AG04449 (cell line): ENCODE data around the gene ADAMTS18.

Experiments used
- CTCF ChIA-PET: fragments of 350-600 bp; formaldehyde crosslinking; extraction: SDS; loops from one replicate; lab custom pipeline; 2021; ENCODE audit warnings: antibody characterized with exemption; lab: Yijun Ruan, JAX
- POLR2A ChIA-PET: fragments of 400-600, 350-600 bp; formaldehyde crosslinking; extraction: SDS; loops from one replicate; lab custom pipeline; 2020; ENCODE audit warnings: antibody characterized with exemption, inconsistent platforms; lab: Yijun Ruan, JAX
- DNase-seq: peaks from one replicate; pipeline ENCODE4 v3.0.0-alpha.2; 2010; ENCODE audit warnings: low read depth, low spot score
- H3K4me3 ChIP-seq: 2 replicates; pipeline ENCODE4 v1.5.1; 2011; ENCODE audit warnings: low read depth, mild to moderate bottlenecking, control low read depth, low read length
- TF ChIP-seq, protein P1 (sequence below): IDR thresholded peaks from one replicate; pipeline ENCODE4 v1.5.1; 2011; ENCODE audit warnings: mild to moderate bottlenecking, moderate library complexity, low read length, control low read depth, inconsistent platforms; ENCODE audit not compliant: insufficient read depth; ENCODE audit errors: missing control alignments

Gene ADAMTS18

DNA sequence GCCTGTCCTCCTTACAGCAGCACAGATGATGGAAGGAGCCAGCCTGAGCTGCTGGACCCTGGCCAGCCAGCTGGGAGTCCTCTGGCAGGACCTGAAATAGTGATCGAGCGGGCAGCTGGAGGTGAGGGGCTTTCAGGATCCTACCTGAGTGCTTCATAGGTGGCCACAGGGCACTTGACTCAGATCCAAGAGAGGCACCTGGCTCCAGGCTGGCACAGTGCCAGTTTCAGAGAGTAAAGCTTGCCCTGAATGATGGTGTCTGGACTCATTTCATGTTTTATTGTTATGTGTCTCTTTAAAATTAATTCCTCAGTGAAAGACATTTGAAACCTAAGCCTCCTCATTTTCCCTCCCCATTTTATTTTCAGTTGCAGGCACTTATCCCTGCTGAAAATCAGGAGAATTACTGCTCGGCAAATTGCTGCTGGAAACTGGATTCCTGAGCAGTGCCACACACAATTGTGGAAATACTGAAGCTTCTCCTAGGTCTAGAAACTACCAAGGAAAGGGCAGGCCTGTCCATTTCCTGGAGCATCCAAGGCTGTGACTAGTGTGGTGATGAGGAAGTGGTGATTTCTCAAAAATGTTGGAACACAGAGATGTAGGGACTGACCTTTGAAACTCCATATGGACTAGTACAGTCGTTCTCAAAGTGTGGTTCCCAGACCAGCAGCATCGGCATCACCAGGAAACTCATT is 16.1 kb upstream of the ADAMTS18 start:
- POLR2A ChIA-PET = no interaction called here
- CTCF ChIA-PET = no interaction called here
- DNase-seq = no peak

DNA sequence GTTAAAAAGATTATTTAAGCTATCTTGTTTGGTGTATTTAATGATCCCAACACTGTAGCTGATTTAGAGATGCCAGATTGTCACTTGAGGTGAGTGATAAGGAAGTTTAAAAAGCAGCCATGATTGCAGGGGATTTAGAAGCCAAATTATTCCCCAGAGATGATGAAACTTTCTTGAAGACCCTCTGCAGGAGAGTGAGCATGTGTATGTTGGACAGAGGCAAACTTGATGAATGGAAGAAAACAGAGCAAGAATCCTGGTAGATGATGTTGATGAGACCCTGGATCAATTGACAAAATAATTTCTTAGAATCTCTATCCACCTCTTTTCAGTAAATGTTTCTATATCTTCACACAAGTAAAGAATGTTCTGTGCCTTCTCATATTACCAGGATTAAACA is 14.4 kb upstream of the ADAMTS18 start:
- no peak for DNase-seq
- ChIA-PET CTCF (no interaction called here), POLR2A (no interaction called here)
- TF ChIP-seq, protein P1, sequence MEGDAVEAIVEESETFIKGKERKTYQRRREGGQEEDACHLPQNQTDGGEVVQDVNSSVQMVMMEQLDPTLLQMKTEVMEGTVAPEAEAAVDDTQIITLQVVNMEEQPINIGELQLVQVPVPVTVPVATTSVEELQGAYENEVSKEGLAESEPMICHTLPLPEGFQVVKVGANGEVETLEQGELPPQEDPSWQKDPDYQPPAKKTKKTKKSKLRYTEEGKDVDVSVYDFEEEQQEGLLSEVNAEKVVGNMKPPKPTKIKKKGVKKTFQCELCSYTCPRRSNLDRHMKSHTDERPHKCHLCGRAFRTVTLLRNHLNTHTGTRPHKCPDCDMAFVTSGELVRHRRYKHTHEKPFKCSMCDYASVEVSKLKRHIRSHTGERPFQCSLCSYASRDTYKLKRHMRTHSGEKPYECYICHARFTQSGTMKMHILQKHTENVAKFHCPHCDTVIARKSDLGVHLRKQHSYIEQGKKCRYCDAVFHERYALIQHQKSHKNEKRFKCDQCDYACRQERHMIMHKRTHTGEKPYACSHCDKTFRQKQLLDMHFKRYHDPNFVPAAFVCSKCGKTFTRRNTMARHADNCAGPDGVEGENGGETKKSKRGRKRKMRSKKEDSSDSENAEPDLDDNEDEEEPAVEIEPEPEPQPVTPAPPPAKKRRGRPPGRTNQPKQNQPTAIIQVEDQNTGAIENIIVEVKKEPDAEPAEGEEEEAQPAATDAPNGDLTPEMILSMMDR = no peak
- no peak overlapping the region for H3K4me3 ChIP-seq

More for the DNA sequence above, 16.1 kb upstream of the ADAMTS18 start:
- TF ChIP-seq, protein P1 = no peak
- H3K4me3 ChIP-seq = no peak overlapping the region

DNA sequence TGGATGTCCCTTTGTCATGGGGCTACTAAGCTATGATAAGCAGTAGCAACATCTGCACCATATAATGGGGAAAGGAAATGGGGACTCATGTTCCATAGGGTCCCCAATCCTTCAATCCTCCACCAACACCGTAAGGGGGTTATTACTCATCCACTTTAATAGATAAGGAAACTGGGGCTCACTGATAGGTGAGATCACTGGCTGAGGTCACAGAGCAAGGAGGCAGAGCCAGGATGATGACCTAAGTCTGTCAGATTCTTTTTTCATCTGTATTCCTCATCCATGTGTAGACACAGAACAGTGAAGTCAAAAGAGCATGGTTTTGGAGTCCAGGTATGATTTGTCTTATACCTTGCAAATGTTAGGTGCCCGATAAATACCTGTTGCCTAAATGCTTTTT is 10.5 kb upstream of the ADAMTS18 start:
- TF ChIP-seq, protein P1 = no peak
- no peak for DNase-seq
- ChIA-PET CTCF (no interaction called here), POLR2A (no interaction called here)
- no peak overlapping the region for H3K4me3 ChIP-seq

GRCh38 chr16:77444147-77444460 is 9.3 kb upstream of the ADAMTS18 start:
- CTCF ChIA-PET = no interaction called here

GRCh38 chr16:77443357-77444146 is 8.7 kb upstream of the ADAMTS18 start:
- TF ChIP-seq, protein P1 = no peak
- POLR2A ChIA-PET = no interaction called here
- CTCF ChIA-PET = no interaction called here
- no peak overlapping the region for H3K4me3 ChIP-seq
- no peak for DNase-seq

More at GRCh38 chr16:77444147-77444460, 9.3 kb upstream of the ADAMTS18 start:
- POLR2A ChIA-PET = no interaction called here
- DNase-seq = no peak
- H3K4me3 ChIP-seq = no peak overlapping the region
- TF ChIP-seq, protein P1 = no peak

GRCh38 chr16:77442078-77442477 is 7.2 kb upstream of the ADAMTS18 start:
- POLR2A ChIA-PET = no interaction called here
- no peak overlapping the region for H3K4me3 ChIP-seq
- TF ChIP-seq, protein P1 = no peak
- no peak for DNase-seq
- CTCF ChIA-PET = no interaction called here
